Measurements from ENCODE around the gene UBE2F. TPM values are rescaled to one million over a fixed set of nuclear protein-coding genes. Genes with fewer than 3 reads are reported as not detected.

The UBE2F gene
- total and polyA plus RNA-seq, 9 of the 15 experiments (the other 6 are each of a cell fraction or from before 2014, with no cell fraction given), result 18.1 to 88.1 (median 53.0) TPM

GRCh38 chr2:238060542-238061314, 93.9 kb downstream of the UBE2F start, which contains the start of gene SCLY (continued):
- TF ChIP-seq MNT (conservative IDR thresholded peaks at IDR 0.05) (peak; percentile 47 to 63; a peak in 3 of 4 replicates), SIN3B (IDR thresholded peaks at IDR 0.05; ENCODE audit: low read depth) (peak; percentile 55), SAFB (IDR thresholded peaks at IDR 0.05; ENCODE audit: borderline replicate concordance, low read depth, low read length) (peak; percentile 92), ID3 (CRISPR knock-in tag; IDR thresholded peaks at IDR 0.05) (no peak), ID3 (tag; IDR thresholded peaks at IDR 0.05) (peak; percentile 72; the same call in 1 of the 2 replicates), STAT6 (CRISPR knock-in tag; IDR thresholded peaks at IDR 0.05) (no peak), NR4A1 (CRISPR knock-in tag; IDR thresholded peaks at IDR 0.05) (no peak), NR4A1 (tag; IDR thresholded peaks at IDR 0.05) (peak; percentile 53; the same call in 1 of the 2 replicates), ZNF511 (CRISPR knock-in tag; IDR thresholded peaks at IDR 0.05) (no peak; the same call in 1 of the 2 replicates), ZNF699 (CRISPR knock-in tag; IDR thresholded peaks at IDR 0.05; ENCODE audit: insufficient replicate concordance) (no peak), E2F3 (CRISPR knock-in tag; IDR thresholded peaks at IDR 0.05) (peak; percentile 44; the same call in 1 of the 2 replicates), ZNF347 (CRISPR knock-in tag; IDR thresholded peaks at IDR 0.05; ENCODE audit: low read depth) (no peak), THRAP3 (IDR thresholded peaks at IDR 0.05; ENCODE audit: borderline replicate concordance) (no peak), PREB (CRISPR knock-in tag; IDR thresholded peaks at IDR 0.05) (no peak), TFAP4 (CRISPR knock-in tag; IDR thresholded peaks at IDR 0.05; ENCODE audit: borderline replicate concordance) (peak; percentile 84), ELF1 (tag; IDR thresholded peaks at IDR 0.05) (0 out of 2 replicates have a peak, but pooled peaks have one; percentile 54), ZNF165 (CRISPR knock-in tag; IDR thresholded peaks at IDR 0.05; ENCODE audit: borderline replicate concordance) (no peak), BRF1 (IDR thresholded peaks at IDR 0.05; ENCODE audit: borderline replicate concordance, extremely low read depth, insufficient read length) (no peak), RBBP5 (IDR thresholded peaks at IDR 0.05; ENCODE audit: borderline replicate concordance, insufficient read depth, low read length, poor library complexity, severe bottlenecking) (peak; percentile 71), ZNF717 (CRISPR knock-in tag; IDR thresholded peaks at IDR 0.05) (no peak)

All from K562 (cell line).